ENCODE measurements around the gene KIF5C. TPM values are rescaled to one million over a fixed set of nuclear protein-coding genes. Genes with fewer than 3 reads are reported as not detected.

The KIF5C gene
- total RNA-seq, 1 donor from 2014 or later, result 63.3 TPM

DNA sequence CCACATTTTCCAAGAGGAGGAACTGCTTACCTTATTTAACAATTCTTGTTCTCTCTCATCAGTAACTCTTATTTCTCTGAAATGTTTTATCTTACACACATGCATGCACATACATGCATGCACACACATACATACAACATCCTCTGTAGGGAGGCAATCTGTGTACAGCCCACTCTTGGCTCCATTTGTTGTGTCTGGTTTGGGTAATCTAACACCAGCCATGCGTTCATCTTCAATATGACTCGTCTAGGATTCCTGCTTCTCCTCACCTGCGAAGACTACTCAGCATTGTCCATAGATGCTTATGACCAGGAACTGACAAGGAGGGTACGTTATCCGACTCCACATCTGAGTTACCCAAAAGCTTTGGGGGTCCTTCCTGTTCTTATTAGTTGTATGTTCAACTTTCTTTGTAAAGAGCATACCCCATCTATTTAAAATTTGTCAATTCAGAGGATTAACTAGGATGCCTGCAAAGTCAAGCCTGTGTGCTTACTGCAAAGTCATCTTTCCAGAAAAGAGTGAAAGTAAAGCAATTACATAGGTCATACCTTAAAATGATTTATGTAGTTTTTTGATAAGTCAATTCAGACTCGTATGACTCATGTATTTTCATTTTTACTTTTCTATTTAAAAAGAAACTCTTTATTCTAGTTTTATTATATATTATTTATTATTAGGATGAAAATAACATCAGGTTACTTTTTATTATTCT is 181.7 kb downstream of the KIF5C start:
- Mint-ChIP-seq H3K27ac (ENCODE audit: unreplicated experiment) (no peak overlapping the region), H3K4me3 (no peak overlapping the region), H3K36me3 (ENCODE audit: low read depth) (no peaks in the 10 kb centered on the region), H3K27me3 (ENCODE audit: low read depth) (peaks cover 2% of the 10 kb centered on the region), H3K4me1 (no peaks in the 10 kb centered on the region), H3K9me3 (no peaks in the 10 kb centered on the region)
- TF ChIP-seq CTCF (conservative IDR thresholded peaks at IDR 0.05), result no peak
- no peak for DNase-seq (ENCODE audit: low read depth, low spot score)

GRCh38 chr2:149057401-149057800 is 182.4 kb downstream of the KIF5C start:
- H3K4me1 Mint-ChIP-seq, result no peaks in the 10 kb centered on the region
- H3K4me3 Mint-ChIP-seq, result no peak overlapping the region
- H3K36me3 Mint-ChIP-seq (ENCODE audit: low read depth), result no peaks in the 10 kb centered on the region
- H3K9me3 Mint-ChIP-seq, result no peaks in the 10 kb centered on the region
- H3K27ac Mint-ChIP-seq (ENCODE audit: unreplicated experiment), result no peak overlapping the region
- peaks cover 2% of the 10 kb centered on the region for H3K27me3 Mint-ChIP-seq (ENCODE audit: low read depth)
- no peak for TF ChIP-seq CTCF (conservative IDR thresholded peaks at IDR 0.05)
- no peak for DNase-seq (ENCODE audit: low read depth, low spot score)

GRCh38 chr2:149058936-149059335 is 183.9 kb downstream of the KIF5C start:
- Mint-ChIP-seq H3K4me3 (no peak overlapping the region), H3K9me3 (no peaks in the 10 kb centered on the region), H3K27me3 (ENCODE audit: low read depth) (no peaks in the 10 kb centered on the region), H3K27ac (ENCODE audit: unreplicated experiment) (no peak overlapping the region), H3K36me3 (ENCODE audit: low read depth) (no peaks in the 10 kb centered on the region), H3K4me1 (no peaks in the 10 kb centered on the region)
- DNase-seq (ENCODE audit: low read depth, low spot score), result no peak
- no peak for TF ChIP-seq CTCF (conservative IDR thresholded peaks at IDR 0.05)

- Mint-ChIP-seq H3K27ac (ENCODE audit: unreplicated experiment) (no peak overlapping the region), H3K27me3 (ENCODE audit: low read depth) (no peaks in the 10 kb centered on the region), H3K4me3 (no peak overlapping the region), H3K36me3 (ENCODE audit: low read depth) (no peaks in the 10 kb centered on the region), H3K9me3 (no peaks in the 10 kb centered on the region), H3K4me1 (no peaks in the 10 kb centered on the region)
- DNase-seq (ENCODE audit: low read depth, low spot score), result no peak
- TF ChIP-seq CTCF (conservative IDR thresholded peaks at IDR 0.05), result no peak
Measured at GRCh38 chr2:149059822-149060221, 184.8 kb downstream of the KIF5C start.

DNA sequence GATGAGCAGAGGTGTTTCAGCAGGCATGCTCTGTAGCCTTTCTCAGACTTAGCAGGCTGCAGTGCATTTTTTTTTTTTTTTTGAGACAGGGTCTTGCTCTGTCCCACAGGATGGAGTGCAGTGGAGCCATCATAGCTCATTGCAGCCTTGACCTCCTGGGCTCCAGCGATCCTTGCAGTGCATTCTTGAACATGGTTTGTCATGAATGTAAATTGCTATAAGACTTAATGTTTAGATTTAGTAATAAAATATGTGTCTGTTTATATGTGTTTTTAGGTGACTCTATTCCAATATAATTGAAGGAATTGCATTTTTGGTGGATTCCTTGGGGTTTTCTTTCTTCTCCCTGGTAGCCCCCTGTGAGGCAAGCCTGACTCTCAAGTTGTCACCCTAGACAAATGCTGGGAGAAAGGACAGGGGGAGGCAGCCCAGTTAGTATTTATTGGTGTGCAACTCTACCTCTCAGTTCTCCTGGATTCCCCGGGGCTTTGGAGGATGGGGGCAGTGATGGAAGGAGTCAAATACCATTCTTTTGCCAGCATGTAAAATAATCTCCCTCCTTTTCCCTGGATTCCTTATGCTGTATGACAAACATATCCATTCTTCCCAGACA is 186.2 kb downstream of the KIF5C start:
- no peak for DNase-seq (ENCODE audit: low read depth, low spot score)
- H3K36me3 Mint-ChIP-seq (ENCODE audit: low read depth), result no peaks in the 10 kb centered on the region
- TF ChIP-seq CTCF (conservative IDR thresholded peaks at IDR 0.05), result no peak
- H3K27me3 Mint-ChIP-seq (ENCODE audit: low read depth), result no peaks in the 10 kb centered on the region
- H3K9me3 Mint-ChIP-seq, result no peaks in the 10 kb centered on the region
- H3K4me1 Mint-ChIP-seq, result no peaks in the 10 kb centered on the region
- no peak overlapping the region for H3K4me3 Mint-ChIP-seq
- no peak overlapping the region for H3K27ac Mint-ChIP-seq (ENCODE audit: unreplicated experiment)

Measured in neural crest cell (in vitro differentiated cells).